Measurements from ENCODE around the gene ARL2BP.

Gene ARL2BP

DNA sequence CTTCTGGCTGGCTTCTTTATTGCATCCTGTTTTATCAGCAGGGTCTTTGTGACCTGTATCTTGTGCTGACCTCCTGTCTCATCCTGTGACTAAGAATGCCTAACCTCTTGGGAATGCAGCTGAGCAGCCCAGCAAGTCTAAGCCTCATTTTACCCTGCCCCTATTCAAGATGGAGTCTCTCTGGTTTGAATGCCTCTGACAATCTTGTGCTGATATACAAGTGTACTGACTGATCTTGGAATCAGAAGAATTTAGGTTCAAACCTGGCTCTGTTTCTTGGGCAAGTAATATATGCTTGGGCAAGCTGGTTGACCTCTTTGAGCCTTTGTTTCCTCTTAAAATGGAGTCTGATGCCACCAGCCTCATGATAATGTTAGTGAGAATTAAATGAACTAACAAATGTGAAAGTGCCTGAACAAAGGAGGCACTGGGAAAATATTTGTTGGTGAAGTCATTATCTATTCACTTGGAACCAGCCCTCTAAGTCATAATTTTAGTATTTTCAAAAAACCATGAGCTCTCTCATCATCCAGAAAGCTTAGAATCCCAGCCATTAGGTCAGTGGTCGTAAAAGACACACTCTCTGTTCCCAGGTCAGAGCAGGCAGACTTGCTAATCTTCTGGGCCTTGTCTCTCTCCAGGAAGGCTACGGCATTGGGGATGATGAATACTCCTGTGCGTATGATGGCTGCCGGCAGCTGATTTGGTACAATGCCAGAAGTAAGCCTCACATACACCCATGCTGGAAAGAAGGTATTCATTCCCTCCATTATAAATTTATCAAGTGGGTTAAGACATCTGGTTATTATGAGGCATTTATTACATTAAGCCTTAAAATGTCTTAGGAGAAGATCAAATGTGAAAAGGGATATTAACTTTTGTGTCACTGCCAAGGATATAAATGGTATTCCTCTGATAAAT is 18.1 kb upstream of the ARL2BP start:
- Mint-ChIP-seq H3K27ac (no peak overlapping the region), H3K27me3 (no peaks in the 10 kb centered on the region), H3K4me1 (no peaks in the 10 kb centered on the region), H3K9me3 (no peaks in the 10 kb centered on the region), H3K36me3 (ENCODE audit: low read depth) (peaks cover 53% of the 10 kb centered on the region), H3K4me3 (no peak overlapping the region)
- ATAC-seq (no peak), DNase-seq (no peak)

DNA sequence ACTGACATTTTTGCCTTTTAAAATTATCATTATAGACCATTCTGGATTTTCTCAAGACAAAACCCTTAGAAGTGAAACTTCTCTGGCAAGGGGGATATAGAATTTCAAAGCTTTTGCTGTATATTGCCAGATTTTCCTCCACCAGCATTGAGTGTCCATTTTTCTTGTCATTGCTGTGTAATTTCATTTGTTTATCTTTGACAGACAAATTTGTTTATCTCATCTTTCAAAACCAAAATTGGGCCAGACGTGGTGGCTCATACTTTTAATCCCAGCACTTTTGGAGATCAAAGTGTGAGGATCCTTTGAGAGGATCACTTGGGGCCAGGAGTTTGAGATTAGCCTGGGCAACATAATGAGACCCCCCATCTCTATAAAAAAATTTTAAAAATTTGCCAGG is 16.0 kb upstream of the ARL2BP start:
- no peak for DNase-seq
- no peaks in the 10 kb centered on the region for H3K4me1 Mint-ChIP-seq
- H3K9me3 Mint-ChIP-seq: no peaks in the 10 kb centered on the region
- H3K4me3 Mint-ChIP-seq: no peak overlapping the region
- no peak overlapping the region for H3K27ac Mint-ChIP-seq
- H3K36me3 Mint-ChIP-seq (ENCODE audit: low read depth): peaks cover 52% of the 10 kb centered on the region
- ATAC-seq: no peak
- H3K27me3 Mint-ChIP-seq: no peaks in the 10 kb centered on the region

- Mint-ChIP-seq H3K4me3 (no peak overlapping the region), H3K36me3 (ENCODE audit: low read depth) (peaks cover 55% of the 10 kb centered on the region), H3K27me3 (no peaks in the 10 kb centered on the region), H3K27ac (no peak overlapping the region), H3K9me3 (no peaks in the 10 kb centered on the region), H3K4me1 (peaks cover 11% of the 10 kb centered on the region)
- DNase-seq: no peak
- ATAC-seq: no peak
Observed at GRCh38 chr16:57231821-57232350, 13.2 kb upstream of the ARL2BP start.

GRCh38 chr16:57233944-57234706 is 10.9 kb upstream of the ARL2BP start:
- H3K4me3 Mint-ChIP-seq: no peak overlapping the region
- peaks cover 14% of the 10 kb centered on the region for H3K4me1 Mint-ChIP-seq
- H3K27ac Mint-ChIP-seq: no peak overlapping the region
- DNase-seq (no peak), ATAC-seq (no peak)
- no peaks in the 10 kb centered on the region for H3K27me3 Mint-ChIP-seq
- H3K36me3 Mint-ChIP-seq (ENCODE audit: low read depth): peaks cover 52% of the 10 kb centered on the region
- H3K9me3 Mint-ChIP-seq: no peaks in the 10 kb centered on the region

DNA sequence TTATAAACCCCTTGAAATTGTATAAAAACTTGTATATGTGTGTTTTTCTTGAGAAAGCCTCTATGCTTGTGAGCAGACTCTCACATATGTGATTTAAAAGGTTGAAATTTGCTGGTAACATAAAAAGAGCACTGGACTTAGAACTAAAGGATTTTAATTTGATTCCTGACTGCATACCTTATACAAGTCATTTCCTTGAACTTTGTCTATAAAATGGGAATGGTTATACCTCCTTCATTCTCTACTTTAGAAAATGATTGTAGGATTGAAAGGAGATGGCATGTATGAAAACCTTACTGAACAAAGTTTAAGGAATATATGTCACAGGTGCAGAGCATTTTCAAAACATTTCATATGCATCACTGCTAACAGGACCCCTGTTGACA is 10.4 kb upstream of the ARL2BP start:
- Mint-ChIP-seq H3K27me3 (no peaks in the 10 kb centered on the region), H3K4me1 (peaks cover 14% of the 10 kb centered on the region), H3K36me3 (ENCODE audit: low read depth) (peaks cover 56% of the 10 kb centered on the region), H3K4me3 (no peak overlapping the region), H3K27ac (no peak overlapping the region), H3K9me3 (no peaks in the 10 kb centered on the region)
- ATAC-seq (no peak), DNase-seq (no peak)

DNA sequence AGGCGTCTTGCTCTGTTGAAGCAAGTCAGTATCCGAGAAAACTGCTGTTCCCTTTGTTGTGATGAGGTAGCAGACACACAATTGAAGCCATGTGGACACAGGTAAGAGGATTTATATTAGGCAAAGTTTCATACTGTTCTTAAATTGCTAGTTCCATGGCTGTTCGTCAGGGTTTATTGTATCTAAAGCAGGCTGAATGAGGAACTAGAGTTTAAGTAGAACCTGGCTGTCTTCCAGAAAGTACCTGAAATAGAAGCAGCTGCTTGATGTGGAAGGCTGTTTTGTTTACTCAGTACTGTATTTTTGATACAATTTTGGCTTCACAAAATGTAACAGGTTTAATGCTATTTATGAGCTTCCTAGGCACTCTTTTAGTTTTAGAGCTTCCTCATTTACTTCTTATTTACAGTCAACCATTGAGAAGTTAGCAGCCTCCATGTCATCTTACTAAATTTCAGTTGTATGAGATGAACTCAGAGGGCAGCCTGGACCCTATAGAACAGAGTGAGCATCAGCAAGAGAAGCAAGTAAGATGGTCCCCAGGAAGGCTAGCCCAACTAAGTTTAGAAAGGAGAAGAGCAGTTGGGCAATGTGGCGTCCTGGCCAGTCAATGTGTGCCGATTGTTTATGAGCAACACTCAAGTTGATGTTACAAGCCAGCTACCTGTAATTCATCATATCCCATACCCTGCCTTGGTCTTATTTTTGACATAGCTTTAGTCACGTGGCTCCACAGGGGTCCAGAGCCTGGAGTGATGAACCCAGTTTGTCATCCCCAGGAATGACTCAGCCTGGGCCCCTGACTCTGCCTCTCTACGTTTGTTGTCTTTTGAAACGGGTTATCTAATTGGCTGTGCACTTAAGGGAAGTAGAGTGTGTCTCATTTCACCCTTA is 9.7 kb upstream of the ARL2BP start:
- Mint-ChIP-seq H3K27ac (no peak overlapping the region), H3K27me3 (no peaks in the 10 kb centered on the region), H3K4me1 (peaks cover 14% of the 10 kb centered on the region), H3K4me3 (no peak overlapping the region), H3K9me3 (no peaks in the 10 kb centered on the region), H3K36me3 (ENCODE audit: low read depth) (peaks cover 54% of the 10 kb centered on the region)
- DNase-seq: no peak
- peak; percentile 92 for ATAC-seq

- Mint-ChIP-seq H3K4me1 (peaks cover 17% of the 10 kb centered on the region), H3K4me3 (no peak overlapping the region), H3K27ac (peak overlapping the region; percentile 27), H3K9me3 (no peaks in the 10 kb centered on the region), H3K27me3 (no peaks in the 10 kb centered on the region), H3K36me3 (ENCODE audit: low read depth) (peaks cover 50% of the 10 kb centered on the region)
- DNase-seq (no peak), ATAC-seq (no peak)
Observed at GRCh38 chr16:57236022-57236350, 9.1 kb upstream of the ARL2BP start.

GRCh38 chr16:57238682-57239081 is 6.4 kb upstream of the ARL2BP start:
- Mint-ChIP-seq H3K27ac (no peak overlapping the region), H3K9me3 (no peaks in the 10 kb centered on the region), H3K27me3 (no peaks in the 10 kb centered on the region), H3K4me1 (peaks cover 20% of the 10 kb centered on the region), H3K4me3 (no peak overlapping the region), H3K36me3 (ENCODE audit: low read depth) (peaks cover 34% of the 10 kb centered on the region)
- no peak for ATAC-seq
- no peak for DNase-seq

GRCh38 chr16:57239107-57239506 is 6.0 kb upstream of the ARL2BP start:
- no peak overlapping the region for H3K27ac Mint-ChIP-seq
- no peak overlapping the region for H3K4me3 Mint-ChIP-seq
- no peak for ATAC-seq
- H3K4me1 Mint-ChIP-seq: peaks cover 23% of the 10 kb centered on the region
- H3K9me3 Mint-ChIP-seq: no peaks in the 10 kb centered on the region
- no peaks in the 10 kb centered on the region for H3K27me3 Mint-ChIP-seq
- DNase-seq: no peak
- peaks cover 30% of the 10 kb centered on the region for H3K36me3 Mint-ChIP-seq (ENCODE audit: low read depth)

GRCh38 chr16:57240851-57241250 is 4.2 kb upstream of the ARL2BP start:
- Mint-ChIP-seq H3K4me3 (no peak overlapping the region), H3K27ac (no peak overlapping the region), H3K4me1 (peaks cover 26% of the 10 kb centered on the region), H3K27me3 (no peaks in the 10 kb centered on the region), H3K9me3 (no peaks in the 10 kb centered on the region), H3K36me3 (ENCODE audit: low read depth) (peaks cover 19% of the 10 kb centered on the region)
- ATAC-seq: no peak
- DNase-seq: no peak

- H3K9me3 Mint-ChIP-seq: no peaks in the 10 kb centered on the region
- H3K4me1 Mint-ChIP-seq: peaks cover 28% of the 10 kb centered on the region
- H3K4me3 Mint-ChIP-seq: no peak overlapping the region
- no peaks in the 10 kb centered on the region for H3K27me3 Mint-ChIP-seq
- no peak overlapping the region for H3K27ac Mint-ChIP-seq
- H3K36me3 Mint-ChIP-seq (ENCODE audit: low read depth): peaks cover 15% of the 10 kb centered on the region
- DNase-seq (no peak), ATAC-seq (no peak)
Observed at GRCh38 chr16:57242650-57243049, 2.4 kb upstream of the ARL2BP start.

DNA sequence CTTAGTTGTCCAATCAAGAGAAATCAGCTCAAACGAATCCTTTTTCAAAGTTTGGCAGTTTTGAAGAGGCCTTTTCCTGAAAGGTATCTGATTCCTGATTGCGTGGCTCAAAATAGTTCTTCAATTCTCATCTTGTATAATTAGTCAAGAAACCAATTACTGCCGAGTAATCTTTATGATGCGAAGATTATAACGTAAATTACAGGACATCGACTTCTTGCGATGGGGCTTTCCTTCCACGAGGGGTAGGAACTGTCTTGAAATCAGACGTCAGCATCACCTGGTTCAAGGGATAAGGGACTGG is 644 bp upstream of the ARL2BP start:
- Mint-ChIP-seq H3K27me3 (no peaks in the 10 kb centered on the region), H3K9me3 (no peaks in the 10 kb centered on the region), H3K27ac (peak overlapping the region; percentile 92), H3K36me3 (ENCODE audit: low read depth) (peaks cover 9% of the 10 kb centered on the region), H3K4me1 (peaks cover 25% of the 10 kb centered on the region), H3K4me3 (peak overlapping the region; percentile 84)
- no peak for ATAC-seq
- DNase-seq: no peak

DNA sequence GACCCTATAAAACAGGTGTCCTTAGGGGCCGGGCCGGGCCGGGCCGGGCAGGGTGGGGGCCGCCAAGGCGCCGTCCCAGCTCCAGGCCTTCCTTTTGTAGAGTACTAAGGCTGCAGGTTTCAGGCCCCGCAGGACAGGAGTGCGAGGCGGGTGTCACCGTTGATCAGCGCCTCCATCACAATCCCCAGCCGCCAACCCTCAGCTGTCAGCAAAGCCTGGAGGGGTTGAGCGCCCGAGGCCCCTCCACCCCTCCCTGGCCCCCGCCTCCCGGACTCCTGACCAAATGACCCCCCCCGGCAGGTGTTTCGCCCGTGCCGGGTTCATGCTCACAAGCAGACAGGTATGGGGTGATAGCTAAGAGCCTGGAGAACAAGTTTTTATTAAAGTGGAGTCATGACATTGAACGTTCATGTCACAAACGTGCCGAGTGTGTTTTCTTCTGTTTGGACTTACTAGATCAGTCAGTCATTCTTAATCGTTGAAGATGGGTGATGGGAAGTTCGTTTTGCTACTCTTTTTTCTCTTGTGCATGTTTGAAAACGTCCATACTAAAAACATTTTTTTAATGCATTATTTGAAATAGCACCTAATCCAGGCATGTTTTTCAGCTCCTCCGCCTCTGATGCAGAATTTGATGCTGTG is 534 bp downstream of the ARL2BP start:
- ATAC-seq: peak; percentile 15

GRCh38 chr16:57251352-57251751 is 6.3 kb downstream of the ARL2BP start:
- Mint-ChIP-seq H3K4me3 (no peak overlapping the region), H3K9me3 (no peaks in the 10 kb centered on the region), H3K4me1 (peaks cover under 1% of the 10 kb centered on the region), H3K27ac (no peak overlapping the region), H3K36me3 (ENCODE audit: low read depth) (peaks cover 22% of the 10 kb centered on the region), H3K27me3 (no peaks in the 10 kb centered on the region)
- ATAC-seq (no peak), DNase-seq (no peak)

More for the DNA sequence above, 534 bp downstream of the ARL2BP start:
- Mint-ChIP-seq H3K4me3 (peak overlapping the region; percentile 84), H3K36me3 (ENCODE audit: low read depth) (peaks cover 8% of the 10 kb centered on the region), H3K4me1 (peaks cover 25% of the 10 kb centered on the region), H3K9me3 (no peaks in the 10 kb centered on the region), H3K27me3 (no peaks in the 10 kb centered on the region), H3K27ac (peak overlapping the region; percentile 6)
- peak; percentile 32 for DNase-seq

All from activated naive CD8-positive, alpha-beta T cell treated with anti-CD3 and anti-CD28 coated beads, Interleukin-2, amount 50 U/mL, for 24 hours (primary cell).